GM18498 (cell line): ENCODE data around the gene KLK10.

ENCODE experiments used
- ATAC-seq: cut with Tn5 transposase; IDR thresholded peaks from one replicate; pipeline ENCODE4 v1.9.1; 2021; ENCODE audit warnings: mild to moderate bottlenecking, moderate library complexity; ENCODE audit not compliant: unreplicated experiment

The KLK10 gene

DNA sequence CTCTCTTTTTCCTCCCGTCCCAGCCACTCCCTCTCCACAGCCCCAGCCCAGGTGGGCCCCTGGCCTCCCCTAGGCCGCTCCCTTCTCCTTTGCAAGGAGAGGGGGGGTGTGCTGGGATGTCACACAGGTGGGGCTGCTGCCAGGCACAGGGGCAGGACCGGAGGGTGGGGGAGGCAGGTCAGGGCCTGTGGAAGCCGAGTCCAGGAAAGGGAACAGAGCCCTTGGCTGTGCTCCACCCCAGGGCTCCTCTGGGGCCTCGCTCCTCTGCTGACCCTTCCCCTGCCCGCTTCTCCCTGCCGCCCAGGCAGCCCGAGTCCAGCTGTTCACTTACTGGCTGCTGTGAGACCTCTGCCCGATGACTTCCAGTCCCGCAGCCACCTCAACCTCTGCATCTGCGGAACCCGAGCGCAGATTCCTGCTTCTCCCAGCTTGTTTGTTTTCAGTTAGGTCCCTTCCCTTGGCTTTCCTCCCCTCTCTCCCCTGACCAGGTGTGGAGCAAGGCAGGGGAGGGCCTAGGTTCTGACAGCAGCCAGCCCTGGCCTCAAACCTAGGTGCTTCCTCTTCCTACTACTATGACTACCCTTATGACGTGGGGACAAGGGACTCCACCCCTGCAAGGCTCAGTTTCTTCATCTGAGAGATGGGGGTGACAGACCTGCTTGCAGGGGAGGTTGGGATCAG lies 7.8 kb upstream of the KLK10 start:
- no peak for ATAC-seq

DNA sequence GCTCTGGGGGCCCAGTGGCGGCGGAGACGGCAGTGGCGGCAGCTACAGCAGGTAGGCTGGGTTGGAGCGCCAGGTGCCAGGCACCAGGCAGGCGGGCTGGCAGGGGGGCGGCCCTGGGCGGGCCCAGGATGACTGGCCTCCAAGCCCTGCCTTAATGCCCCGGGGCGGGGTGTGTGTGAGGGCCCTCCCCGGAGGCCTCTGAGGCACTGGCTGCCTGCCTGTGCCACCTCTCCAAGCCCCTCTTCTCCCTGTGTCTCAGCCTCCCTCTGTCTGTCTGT lies 7.0 kb upstream of the KLK10 start, which contains the start of gene KLK11:
KLK11 (minus strand) TSS at position 63 of the 278 bp plus-strand sequence. CDS start 985 bp downstream, outside the sequence.
- no peak for ATAC-seq

DNA sequence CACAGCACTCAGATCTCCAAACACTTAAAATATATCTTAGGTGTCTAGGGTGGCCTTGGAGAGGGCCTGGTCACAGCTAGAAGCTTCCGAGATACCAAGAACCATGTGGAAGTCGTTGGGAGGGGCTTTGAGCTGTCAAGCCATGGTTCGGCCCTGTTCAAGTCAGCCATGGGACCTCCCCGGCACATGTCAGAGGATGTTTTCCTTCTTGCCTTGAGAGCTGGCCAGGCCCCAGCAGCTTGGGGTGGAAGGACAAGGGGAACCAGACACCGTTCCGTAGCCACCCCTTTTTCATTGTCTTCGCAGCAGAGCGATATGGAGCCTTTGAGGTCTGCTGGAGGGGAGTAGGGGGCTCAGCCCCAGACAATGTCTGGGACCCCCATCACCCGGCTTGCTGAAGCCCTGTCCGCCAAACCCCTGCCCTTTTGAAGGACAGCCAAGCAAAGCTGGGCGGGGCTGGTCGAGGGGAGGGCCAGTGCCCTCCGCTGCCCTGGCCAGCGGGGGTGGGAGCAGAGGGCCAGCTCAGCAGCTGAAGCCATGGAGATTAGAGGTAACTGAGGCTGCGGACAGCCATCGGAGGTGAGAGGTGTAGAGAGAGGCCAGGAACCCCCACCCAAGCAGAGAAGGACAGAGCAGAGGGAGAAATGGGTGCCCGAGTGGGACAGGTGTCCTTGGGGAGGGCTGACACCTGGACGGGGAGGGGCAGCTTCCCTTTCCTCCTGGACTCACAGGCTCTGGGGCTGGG lies 6.5 kb upstream of the KLK10 start:
- no peak for ATAC-seq

DNA sequence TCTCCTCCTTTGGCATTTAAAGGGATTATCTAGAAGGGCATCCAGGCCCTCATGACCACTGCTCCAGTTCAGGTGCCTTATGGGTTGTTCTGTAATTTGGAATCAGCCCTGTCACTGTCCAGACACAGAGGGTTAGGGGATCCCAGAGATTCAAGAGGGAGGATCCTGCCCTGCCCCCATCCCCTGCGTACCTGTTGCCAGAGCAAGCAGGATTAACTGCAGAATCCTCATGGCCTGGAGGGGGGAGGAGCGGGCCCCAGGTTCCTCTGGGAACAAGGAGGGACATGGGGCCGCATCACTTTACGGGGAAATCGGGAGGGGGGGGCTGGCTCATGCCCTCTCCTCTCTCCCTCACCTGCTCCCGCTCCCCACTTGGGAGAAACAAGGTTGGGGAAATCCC lies 5.9 kb upstream of the KLK10 start:
- ATAC-seq, result no peak

DNA sequence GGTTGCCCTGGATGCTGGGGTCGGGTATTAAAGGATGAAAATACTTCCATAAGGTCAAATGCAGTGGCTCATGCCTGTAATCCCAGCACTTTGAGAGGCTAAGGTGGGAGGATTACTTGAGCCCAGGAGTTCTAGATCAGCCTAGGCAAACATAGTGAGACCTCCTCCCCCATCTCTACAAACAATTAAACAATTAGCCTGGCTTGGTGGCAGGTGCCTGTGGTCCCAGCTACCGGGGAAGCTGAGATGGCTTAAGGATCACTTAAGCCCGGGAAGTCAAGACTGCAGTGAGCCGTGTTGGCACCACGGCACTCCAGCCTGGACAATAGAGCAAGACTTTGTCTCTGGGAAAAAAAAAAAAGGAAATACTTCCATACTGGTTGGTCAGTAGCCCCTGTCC lies 5.4 kb upstream of the KLK10 start:
- no peak for ATAC-seq

DNA sequence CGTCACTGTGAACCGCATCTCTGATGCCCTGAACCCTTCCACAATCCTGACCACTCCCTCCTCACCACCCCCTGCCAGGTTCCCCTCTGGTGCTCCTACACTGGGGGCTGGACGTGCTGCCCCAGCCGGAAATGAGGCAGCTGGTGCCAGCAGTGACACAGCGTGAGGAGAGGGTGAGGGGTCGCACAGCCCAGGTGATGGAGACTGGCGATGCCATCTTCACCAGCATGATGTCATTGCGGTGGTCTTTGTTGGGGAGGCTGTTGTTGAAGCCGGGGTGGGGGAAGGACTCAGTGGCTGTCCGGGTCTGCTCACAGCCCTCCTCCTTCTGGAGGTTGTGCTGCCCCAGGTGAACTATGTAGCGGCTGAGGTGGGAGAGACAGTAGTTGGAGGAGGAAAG lies 4.4 kb upstream of the KLK10 start:
- ATAC-seq, result no peak

DNA sequence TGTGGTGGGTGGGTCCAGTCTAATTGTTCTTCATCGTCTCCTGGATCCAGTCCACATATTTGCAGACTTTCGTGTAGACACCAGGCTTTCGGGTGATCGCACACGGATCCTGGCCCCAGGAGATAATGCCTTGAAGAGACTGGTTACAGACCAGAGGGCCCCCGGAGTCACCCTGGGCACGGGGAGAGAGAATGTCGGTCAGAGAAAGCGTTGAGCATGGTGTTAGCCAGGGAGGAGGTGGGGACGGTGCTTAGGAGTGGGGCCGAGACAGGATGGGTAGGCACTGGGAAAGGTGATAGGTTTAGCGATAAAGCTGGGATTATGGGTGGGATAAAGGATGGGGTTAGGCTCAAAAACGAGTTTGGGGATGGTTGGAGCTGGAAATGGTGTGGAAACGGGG lies 3.0 kb upstream of the KLK10 start:
- no peak for ATAC-seq

DNA sequence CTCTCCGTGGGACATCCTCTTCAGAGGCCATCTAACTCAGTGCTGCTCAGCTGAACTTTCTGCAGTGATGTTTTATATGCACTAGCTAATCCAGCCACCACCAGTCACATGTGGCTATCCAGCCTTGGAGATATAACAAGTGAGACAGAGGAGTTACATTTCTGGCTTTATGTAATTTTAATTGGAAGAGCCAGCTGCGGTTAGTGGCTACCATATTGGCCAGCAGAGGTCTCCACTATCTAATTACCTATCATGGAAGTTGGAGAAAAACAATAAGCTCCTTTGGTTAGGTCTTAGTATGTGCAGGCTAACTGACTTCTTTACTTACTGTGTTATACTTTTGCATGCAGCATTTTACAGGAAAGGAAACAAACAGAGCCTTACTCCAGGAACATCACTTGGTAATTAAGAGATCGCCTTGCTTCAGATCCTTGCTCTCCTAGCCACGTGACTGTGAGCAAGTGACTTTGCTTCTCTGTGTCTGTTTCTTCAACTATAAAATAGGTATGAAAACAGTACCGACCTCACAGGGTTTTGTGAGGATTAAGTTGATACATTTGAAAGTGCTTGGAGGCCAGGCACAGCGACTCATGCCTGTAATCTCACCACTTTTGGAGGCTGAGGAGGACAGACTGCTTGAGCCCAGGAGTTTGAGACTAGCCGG lies 1.6 kb upstream of the KLK10 start:
- no peak for ATAC-seq

DNA sequence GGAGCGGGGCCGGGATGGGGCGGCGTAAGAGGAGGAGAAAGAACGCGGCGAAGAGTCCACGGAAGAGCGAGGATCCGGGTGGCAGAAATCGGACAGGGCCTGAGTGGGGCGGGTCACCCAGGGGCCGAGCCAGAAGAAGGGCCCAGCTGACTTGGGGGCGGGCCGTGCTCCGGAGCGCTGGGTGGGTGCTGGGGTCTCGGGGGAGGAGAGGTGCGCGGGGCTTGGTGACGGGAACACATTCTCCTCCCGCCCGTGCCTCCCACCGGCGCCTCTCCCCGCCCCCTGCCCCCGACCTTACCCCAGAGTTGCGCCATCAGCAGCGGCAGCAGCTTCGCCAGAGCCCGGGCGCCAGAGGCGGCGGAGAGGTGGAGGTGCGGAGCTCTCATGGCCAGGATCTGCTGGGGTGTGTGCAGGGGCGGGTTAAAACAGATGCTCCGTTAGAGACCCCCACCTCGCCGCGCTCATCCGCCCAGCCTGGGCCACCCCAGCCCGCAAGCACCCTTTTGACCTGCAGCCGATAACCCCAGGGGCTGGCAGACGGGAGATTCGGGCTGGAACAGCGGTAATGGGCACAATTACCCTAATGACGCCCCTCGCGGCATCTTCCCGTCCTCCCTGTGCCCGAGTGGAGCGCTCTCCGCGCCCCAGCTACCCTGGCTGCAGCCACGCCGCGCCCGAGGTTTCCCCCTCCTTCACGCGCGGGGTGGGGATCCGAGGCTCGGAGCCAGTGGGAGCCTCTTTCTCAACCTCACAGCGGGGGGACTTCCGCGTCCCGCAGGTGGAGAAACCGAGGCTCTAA lies 565 bp downstream of the KLK10 start:
- no peak for ATAC-seq

DNA sequence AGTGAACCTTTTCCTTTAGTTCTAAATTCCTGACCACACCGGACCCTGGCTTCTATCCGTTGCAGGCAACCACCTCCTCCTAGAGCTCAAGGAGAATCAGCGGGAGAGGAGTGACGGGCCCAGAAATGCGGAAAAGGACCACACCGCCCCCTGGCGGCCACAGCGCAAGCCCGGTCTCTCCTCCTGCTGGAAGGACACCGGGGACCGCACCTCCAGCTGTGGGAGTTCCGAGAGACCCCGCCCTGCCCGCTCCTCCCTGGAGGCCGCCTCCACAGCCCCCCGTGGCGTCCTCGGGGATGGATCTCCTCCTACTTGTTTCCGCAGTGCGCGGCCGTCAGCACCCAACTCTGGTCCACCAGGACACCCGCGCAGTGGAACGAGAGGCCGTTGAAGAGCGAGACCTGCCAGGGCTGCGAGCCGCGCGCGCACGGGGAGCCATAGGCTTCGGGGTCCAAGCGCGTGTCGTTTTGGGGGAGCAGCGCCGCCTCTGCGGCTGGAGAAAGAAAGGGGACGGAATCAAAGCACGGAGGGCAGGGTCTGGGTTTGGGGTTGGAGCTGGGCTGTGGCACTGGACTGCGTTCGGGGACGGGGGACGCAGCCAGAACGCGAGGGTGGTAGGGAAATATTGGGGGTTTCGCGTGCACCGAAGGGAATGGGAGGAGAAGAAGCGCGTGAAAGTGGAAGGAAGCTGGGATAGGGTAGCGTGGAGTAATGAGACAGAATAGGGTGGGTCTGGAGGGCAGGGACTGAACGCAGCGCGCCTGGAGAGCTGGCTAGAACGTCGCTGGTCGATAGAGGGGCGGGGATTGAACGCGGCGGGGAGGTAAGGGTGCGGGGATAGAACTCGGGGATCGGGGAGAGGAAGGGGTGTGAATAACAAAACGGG lies 2.5 kb downstream of the KLK10 start:
- ATAC-seq, result no peak

DNA sequence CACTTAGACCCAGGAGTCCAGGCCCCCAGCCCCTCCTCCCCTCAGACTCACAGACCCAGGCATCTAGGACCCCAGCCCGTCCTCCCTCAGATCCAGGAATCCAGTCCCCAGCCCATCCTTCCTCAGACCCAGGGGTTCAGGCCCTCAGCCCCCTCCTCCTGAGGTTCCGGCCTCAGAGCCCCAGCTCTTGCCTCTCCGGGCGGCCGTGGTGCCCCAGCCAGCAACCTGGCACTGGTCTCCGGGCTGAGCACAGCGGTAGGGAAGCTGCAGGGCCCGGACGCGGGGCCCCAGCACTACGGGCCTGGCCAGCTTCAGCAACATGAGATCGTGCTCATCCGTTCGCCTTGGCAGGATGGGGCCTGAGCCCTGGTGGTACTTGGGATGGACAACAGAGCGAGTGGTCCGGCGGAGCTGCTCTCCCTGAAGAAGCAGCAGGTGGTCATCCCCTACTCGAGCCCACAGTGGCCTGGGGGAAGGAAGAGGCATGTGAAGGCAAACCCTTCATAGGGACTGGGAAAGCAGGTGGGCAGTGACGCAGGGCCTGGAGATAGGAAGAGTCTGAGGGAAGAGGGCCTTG lies 3.7 kb downstream of the KLK10 start:
- no peak for ATAC-seq

DNA sequence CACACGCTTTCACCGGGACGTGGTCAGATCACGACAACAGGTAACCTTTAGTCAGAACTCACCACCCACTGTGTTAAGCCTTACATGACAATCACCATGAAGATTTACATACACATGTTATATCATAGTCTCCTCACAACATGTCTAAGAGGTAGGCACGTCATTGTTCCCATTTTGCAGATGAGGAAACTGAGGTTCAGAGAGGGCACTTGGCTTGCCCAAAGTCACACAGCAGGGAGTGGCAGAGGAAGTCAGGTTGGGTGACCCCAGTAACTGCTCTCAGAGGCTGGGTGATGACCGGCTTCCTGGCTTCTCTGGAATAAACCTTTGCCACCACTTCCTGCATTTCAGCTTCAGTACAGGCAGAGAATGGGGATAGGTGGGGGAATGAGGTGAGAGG lies 5.3 kb downstream of the KLK10 start:
- ATAC-seq, result no peak

DNA sequence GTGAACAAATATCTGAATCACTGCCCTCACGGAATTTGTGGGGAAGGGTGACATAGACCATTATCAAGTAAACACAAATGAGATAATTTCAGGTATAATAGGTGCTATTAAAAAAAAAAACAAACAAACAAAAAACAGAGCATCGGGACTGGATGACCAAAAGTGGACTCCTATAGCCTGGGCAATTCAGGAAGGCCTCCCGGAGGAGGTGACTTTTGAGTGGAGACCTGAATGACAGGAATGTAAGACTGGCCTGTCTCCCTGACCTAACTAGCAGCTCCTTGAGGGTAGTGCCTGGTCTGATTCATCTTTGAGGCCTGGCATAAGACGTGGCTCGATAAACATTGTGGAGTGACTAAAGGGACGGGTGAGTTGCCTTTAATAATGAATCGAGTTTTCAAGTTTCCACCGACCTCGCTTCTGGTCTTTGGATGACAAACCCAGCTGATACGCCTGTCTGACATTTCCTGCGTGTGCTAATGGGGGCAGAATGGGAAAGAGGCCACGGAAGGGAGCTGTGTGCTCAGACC lies 6.8 kb downstream of the KLK10 start:
- ATAC-seq, result no peak

DNA sequence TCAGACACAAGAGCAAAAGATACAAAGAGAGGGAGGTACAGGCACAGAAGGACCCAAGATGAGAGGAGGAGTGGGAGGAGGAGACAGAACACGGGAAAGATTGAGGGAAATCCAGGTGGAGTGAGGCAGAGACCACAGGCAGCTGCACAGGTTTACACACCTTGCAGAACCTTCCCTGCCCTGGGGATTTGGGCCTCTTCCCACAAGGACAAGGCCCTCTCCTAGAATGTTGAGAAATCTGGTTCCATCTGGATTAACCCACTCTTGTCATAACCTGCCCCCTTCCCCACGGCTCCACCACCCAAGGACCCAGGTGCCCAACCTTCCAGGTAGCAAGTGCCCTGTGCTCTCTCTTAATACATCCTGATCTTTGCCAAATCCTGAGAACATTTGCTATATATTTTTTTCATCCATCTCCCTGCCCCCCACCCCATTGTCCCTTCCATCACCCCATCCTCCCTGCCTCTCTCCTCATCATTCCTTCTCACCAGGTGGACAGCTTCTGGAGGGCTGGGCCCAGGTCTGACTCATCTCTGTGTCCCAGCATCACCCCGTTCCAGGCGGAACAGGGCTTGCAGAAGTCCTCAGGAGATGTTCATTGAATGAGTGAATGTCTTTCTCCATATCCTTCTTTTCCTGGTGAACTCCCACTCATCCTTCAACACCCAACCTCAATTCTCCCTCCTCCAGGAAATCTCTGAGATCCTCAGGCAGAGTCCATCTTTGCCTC lies 9.3 kb downstream of the KLK10 start:
- ATAC-seq, result no peak

DNA sequence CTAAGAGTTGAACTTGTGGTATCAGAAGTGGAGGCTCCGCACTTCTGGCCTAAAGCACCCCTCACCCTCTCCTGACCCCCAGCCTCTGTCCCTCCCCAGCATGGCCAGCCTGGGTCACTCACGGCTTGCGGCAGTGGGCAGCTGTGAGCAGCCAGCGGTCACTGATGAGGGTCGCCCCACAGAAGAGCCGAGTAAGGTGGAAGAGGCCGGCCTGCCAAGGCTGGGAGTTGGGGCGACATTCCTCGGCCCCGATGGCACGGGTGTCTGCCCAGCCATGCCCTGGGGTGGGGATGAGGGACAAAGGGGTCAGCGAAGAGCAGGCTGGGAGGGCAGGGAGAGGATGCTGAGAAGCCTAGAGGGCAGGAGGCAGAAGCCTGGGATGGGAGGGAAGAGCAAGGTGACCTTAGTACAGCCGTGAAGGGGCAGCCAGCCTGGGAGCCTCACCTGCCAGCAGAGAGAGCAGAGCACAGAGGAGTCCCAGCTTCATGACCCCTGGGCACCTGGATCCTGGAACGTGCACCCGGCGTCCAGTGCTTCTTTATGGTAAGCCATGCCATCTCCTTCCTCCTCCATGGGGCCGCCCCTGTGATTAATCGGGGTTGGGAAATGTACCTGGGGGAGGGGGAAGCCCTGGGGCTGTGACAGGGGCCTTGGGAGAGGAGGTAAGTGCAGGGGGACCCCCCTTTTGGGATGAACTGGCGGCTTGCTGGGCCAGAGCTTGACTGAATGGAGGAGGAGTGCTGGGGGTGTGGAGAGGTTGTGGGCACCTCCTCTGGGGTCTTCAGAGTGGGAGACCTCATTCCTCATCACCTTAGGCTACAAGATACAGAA lies 10.2 kb downstream of the KLK10 start:
- no peak for ATAC-seq

DNA sequence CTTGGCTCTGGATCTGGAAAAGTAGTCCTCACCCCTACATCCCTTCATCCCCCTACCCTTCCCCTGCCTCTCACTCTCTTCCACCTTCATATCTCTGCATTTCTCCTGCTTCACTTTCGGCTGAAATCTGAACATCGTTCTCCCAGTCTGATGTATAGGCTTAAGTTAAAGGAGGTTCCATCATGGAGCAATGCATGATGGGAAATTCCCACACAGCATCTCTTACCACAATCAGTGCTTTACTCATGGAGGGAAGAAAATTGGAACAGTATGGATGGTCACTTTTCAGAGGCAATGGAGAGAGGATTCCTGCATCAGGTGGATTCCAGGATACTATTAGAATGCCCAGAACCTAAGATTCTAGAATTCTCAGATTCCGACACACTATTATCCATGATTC lies 12.0 kb downstream of the KLK10 start:
- no peak for ATAC-seq

DNA sequence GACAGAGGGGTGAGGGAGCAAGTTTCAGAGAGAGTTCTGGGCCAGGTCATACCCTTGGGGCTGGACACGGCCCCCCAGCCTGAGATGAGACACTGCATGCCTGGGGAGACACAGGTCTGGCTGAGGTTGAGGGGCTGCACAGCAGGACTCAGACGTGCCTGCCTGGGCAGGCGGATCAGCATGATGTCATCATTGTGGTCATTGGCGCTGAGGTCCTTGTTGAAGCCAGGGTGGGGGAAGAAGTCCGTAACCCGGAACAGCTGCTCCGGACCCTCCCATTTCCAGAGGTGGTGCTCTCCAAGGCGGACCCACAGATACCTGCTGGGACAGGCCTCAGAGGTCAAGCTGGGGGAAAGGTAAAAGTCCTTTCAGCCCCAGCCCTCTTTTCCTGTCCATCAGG lies 13.1 kb downstream of the KLK10 start:
- no peak for ATAC-seq

DNA sequence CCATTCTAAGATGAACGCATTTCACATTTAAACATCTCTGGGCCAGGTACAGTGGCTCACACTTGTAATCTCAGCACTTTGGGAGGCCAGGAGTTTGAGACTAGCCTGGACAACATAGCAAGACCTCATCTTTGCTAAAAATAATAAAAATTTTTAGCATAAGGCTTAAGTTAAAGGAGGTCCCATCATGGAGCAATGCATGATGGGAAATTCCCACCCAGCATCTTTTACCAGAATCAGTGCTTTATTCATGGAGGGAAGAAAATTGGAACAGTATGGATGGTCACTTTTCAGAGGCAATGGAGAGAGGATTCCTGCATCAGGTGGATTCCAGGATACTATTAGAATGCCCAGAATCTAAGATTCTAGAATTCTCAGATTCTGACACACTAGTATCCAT lies 14.3 kb downstream of the KLK10 start:
- ATAC-seq, result no peak
